ENCODE measurements around the gene DMRTC2.

Gene DMRTC2

GRCh38 chr19:41847351-41848105, 2.7 kb downstream of the DMRTC2 start:
- no peak for DNase-seq

GRCh38 chr19:41848666-41849065, 3.8 kb downstream of the DMRTC2 start:
- no peak for DNase-seq

GRCh38 chr19:41849067-41849466, 4.2 kb downstream of the DMRTC2 start:
- DNase-seq = no peak

- no peak for DNase-seq
Observed at GRCh38 chr19:41850381-41850780, 5.5 kb downstream of the DMRTC2 start.

GRCh38 chr19:41851456-41851855, 6.6 kb downstream of the DMRTC2 start:
- DNase-seq = no peak

- no peak for DNase-seq
Observed at GRCh38 chr19:41853344-41853743, 8.5 kb downstream of the DMRTC2 start.

GRCh38 chr19:41853768-41854167, 8.9 kb downstream of the DMRTC2 start:
- no peak for DNase-seq

- DNase-seq = no peak
Observed at GRCh38 chr19:41859213-41859617, 14.4 kb downstream of the DMRTC2 start.

- peak; percentile 99 to 100 for DNase-seq
Observed at GRCh38 chr19:41859618-41860418, 15.0 kb downstream of the DMRTC2 start, which contains the start of gene RPS19. TSS of gene RPS19 (plus strand) at chr19:41860255. CDS start at chr19:41860775, 520 bp downstream.

- peak in 1 of 2 experiments; percentile 55 for DNase-seq
Observed at GRCh38 chr19:41860419-41861115, 15.7 kb downstream of the DMRTC2 start.

GRCh38 chr19:41861116-41861768, 16.4 kb downstream of the DMRTC2 start:
- DNase-seq = no peak

- no peak for DNase-seq
Observed at GRCh38 chr19:41861846-41862245, 17.0 kb downstream of the DMRTC2 start.

- no peak for DNase-seq
Observed at GRCh38 chr19:41862445-41862986, 17.7 kb downstream of the DMRTC2 start.

- no peak for DNase-seq
Observed at GRCh38 chr19:41863209-41863931, 18.5 kb downstream of the DMRTC2 start.

- no peak for DNase-seq
Observed at GRCh38 chr19:41864374-41864773, 19.5 kb downstream of the DMRTC2 start.

- DNase-seq = no peak
Observed at GRCh38 chr19:41866284-41866683, 21.4 kb downstream of the DMRTC2 start.

- no peak for DNase-seq
Observed at GRCh38 chr19:41868120-41868988, 23.5 kb downstream of the DMRTC2 start.

GRCh38 chr19:41868989-41869300, 24.1 kb downstream of the DMRTC2 start:
- no peak for DNase-seq

GRCh38 chr19:41869374-41869955, 24.6 kb downstream of the DMRTC2 start:
- DNase-seq = no peak

- no peak for DNase-seq
Observed at GRCh38 chr19:41870401-41870873, 25.6 kb downstream of the DMRTC2 start.

Data from NCI-H526 (cell line).